T-helper 1 cell (primary cell): ENCODE measurements around the gene SPECC1L.

Source experiments
- DNase-seq, 5 donors: peaks; one replicate each; pipeline ENCODE4 v3.0.0-alpha.2; 2012 to 2020

Gene SPECC1L

DNA sequence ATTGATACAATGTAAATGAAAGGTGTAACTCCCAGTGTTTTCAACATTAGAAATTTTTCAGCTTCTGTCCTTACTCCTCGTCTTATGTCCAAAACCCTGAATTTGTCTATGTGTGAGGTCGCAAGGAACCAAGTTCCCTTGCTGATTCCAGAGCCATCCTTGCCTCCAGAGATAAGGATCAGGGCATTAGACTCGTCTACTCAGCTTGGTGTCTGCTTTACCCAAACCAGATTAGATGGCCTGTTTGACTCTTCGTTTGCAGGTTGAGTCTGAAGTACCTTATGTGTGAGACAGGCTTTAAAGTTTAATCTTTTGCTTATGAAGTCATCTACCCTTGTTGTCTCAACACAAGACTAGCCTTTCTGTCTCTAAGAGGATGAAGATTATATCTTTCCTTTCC lies 55.6 kb downstream of the SPECC1L start:
- no peak for DNase-seq

DNA sequence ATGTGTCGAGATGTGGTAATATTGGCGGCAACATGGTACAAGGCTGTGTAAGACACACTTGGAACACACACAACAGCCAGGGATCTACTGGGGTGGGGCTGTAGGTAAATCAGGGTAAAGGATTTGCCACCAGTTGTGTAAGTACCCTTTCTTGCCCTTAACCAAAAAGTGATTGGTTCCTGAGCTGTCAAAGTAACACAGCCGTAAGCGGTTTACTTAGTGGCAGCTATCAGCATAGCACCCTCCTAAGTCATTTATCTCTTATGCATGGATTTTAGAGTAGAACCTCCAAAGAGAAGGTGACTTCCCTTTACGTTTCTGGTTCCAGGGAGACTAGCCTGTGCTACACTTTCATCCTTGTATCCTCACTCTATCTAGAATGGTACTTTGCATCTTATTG lies 57.2 kb downstream of the SPECC1L start:
- DNase-seq: no peak

DNA sequence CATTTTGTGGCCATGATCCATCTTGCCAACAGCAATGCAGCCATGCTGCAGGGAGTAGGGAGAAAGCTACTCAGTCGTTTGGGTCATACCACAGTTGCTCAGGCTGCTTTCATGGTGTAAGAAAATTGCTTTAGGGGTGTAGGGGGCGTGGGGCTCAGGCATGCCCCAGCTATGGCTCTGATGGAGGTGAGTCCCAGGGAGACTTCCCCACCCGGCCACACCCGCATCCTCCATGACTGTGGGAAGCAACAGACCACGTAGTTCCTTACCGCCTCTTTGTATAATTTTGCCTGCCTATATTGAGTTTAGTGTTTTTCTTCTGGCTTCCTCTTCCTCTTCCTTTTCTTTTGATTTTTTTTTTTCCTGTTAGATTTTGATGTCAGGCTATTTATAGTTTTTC lies 58.8 kb downstream of the SPECC1L start:
- no peak for DNase-seq

DNA sequence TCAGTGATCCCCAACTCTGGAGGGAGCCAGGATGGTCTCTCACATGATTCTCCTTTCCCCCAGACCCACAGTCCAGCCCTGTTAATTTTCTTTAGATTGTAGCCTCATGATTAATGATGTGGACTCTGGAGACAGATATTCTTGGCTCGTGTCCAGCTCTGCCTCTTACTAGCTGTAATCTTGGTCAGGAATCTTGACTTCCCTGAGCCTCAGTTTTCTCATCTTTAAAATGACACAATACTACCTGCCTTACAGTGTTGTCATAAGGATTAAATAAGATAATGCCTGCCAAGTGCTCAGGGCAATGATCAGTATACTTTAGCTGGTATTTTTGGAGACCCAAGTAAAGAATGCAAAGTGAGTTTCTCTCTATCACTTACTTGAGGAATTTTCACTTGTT lies 60.0 kb downstream of the SPECC1L start:
- no peak for DNase-seq

DNA sequence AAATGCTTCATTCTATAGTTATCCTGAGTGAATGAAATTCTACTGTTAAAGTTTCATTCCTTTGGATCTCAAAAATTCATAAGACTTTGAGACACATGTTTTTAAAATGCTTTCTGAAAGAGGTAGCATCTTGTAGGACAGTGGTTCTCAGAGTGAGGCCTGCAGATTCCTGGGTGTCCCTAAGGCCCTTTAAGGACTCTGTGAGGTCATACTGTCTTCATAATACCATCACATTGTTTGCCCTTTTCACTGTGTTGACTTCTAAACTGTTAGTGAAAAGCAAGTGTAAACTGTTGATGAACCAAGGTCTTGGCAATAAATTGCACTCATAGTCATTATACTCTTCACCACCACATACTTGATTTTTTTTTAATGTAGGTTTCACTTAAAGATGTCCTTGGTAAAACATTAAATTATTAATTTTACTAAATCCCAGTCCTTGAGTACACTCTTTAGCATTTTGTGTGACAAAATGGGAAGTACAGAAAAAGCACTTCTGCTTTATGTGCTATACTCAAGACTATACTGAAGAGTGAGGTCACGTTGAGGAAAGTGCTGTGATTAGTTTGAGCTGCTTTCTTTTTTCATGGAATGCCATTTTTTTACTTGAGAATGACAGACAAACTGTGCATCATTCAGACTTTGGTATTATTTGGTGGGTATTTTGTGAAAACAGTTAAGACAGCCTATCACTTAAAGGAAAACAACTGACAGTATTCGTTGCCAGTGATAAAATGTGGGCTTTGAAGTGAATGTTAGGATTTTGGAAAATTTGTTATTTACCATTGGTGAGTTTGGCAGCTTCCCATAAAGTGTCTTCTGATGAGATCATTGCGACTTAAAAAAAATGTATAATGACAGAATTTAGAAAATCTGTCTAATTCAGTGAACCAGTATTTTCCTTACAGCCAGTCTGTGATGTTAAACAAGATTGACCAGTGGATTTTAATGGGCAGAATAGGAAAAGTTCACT lies 61.1 kb downstream of the SPECC1L start:
- no peak for DNase-seq

DNA sequence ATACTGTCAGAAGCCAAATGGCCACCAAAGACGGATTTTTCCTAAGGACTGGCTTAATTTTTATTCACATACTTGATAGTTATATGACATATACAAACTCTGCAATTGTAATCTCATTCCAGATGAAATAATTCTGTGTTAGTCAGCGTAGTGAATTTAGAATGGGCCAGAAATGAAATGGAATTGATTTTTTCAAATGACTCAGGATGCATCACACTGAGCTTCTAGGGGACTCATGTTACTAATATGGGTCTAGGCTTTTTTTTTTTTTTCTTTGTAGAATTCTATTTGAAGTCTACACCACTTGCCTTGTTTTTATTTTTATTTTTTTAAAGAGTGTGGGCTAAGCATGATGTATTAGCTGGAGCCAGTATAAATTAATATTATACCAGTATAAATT lies 62.7 kb downstream of the SPECC1L start:
- no peak for DNase-seq

DNA sequence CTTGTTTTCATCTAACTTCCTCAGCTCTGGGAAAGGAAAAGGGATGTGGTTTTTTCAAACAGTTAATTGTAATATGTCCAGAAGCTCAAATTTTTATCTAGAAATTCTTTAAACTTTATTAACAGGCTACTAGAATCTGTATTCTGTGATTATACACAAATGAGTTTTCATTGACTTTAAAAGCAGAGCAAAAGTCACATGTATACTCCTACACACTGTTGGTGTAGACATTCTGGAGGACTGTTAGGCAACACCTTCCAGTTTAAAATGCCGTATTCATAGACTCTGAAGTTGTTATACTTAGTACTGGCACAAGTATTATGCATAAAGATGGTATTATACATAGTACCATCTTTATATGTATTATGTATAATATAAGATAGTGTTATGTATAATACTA lies 64.9 kb downstream of the SPECC1L start:
- DNase-seq: no peak

DNA sequence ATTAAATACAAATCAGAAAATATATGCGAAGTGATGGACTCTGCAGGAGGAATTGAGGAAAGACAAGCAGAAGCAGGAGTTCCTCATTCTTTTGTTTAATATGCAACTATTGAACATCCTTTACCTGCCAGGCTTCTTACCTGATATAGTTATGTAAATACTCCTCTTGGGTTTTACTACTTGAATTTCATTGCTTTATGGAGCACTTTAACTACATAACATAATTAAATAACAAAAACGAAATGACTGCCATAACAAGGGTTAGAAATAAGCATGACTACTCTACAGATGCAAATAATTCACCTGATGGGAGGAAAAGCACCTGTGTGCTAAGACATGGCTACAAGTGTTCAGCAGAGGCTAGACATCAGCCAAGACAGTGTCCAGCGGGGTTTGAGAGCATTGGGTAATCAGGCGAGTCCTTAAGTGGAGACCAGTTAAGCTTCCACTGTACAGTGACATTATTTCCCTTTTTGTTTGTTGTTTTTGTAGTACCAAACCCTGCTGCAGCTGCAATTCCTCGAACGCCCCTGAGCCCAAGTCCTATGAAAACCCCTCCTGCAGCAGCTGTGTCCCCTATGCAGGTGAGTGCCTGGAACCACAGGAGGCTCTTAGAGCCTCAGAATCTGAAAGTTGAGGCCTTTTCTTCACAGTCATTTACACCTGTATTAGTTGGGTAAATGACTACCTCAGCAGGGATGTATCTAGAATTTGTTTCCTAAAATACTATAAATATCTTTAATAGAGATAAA lies 67.4 kb downstream of the SPECC1L start:
- DNase-seq: no peak

DNA sequence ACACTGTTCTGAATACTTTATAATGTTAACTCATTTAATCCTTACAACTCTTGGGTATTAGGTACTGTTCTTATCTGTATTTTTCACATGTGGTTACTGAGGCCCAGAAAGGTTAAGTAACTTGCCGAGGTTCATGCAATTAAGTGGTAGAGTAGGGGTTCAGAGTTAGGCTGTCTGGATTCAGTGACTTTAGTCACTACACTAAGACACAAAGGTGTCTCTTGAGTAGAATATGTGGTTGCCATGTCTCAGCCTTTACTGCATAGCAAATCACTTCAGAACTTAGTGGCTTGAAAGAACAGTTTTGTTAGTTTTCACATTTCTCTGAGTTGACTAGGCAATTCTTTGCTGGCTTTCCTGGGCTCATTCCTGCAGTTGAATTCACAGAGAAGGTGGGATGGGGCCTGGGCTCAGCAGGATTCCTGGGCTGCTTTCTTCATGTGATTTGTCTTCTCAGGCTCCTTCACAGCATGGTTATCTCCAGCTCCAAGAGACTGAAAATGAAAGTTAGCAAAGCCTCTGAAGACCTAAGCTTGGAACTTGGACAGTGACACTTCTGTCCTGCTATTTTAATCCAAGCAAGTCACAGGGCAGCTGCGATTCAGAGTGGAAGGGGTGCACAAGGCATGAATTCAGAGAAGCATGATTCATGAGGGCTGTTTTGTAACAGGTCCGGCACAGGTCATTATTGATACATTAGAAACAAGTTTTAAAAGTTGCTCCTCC lies 68.3 kb downstream of the SPECC1L start:
- no peak for DNase-seq

DNA sequence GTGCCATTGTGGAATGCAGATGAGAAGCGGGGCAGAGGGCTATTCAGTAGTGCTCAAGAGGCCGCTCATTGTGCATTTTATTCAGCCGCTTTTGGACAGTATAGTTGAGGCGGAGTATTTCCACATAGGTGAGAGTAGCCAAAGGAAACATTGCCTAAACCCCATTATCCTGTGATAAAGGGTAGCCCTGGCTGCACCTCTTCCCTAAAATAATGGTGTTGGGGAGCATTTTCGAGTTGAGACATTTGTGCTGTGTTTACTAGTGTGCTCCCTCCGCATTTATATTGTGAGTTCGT lies 68.8 kb downstream of the SPECC1L start:
- DNase-seq: no peak

DNA sequence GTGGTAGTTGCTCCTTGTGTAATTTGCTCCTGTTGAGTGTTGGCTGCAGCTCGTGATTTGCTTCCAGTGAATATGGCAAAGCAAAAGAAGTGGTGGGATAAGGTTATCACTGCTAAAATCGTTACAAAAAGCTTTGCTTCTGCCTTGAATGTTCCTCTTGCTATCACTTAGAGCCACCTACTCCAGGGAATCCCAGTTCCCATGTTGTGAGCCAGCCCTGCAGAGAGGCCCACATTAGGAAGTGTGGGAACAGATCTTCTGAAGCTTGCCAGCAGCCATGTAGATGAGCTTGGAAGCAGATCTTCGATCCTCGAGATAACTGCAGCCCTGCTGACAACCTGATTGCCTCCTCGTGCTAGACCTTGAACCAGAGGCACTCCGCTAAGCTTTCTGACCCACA lies 71.0 kb downstream of the SPECC1L start:
- DNase-seq: no peak

DNA sequence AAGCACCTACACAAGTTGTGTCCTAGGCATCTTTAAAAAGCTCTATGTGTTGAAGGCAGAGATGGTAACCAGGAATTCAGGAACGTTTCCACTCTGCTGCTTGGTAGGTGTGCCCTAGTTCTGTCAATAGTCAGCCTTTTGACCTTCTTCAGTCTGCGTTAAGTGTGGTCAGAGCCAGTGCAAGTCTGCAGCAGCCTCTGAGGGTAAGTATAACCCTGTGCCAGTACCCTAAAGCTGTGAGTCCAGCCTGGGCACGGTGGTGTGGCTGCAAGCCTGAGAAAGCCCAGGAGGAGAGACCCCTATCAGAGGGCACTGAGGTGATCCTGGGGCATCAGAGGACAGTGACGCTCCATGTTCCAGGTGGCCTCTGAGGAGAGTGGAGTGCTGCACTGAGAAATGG lies 80.0 kb downstream of the SPECC1L start:
- no peak for DNase-seq

DNA sequence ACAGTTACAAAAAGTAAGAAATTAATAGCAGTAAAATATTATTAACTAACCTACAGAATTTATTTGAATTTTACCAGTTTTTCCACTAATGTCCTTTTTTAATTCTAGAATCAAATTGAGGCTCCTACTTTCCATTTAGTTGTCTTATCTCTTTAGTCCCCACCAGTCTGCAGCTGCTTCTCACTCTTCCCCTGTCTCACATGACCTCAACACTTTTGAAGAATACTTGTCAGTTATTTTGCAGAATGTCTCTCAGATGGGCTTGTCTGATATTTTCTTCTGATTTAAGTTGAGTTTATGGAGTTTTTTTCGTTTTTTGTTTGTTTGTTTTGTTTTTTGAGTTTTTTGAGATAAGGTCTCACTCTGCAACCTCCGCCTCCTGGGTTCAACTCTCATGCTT lies 82.5 kb downstream of the SPECC1L start:
- DNase-seq: no peak

DNA sequence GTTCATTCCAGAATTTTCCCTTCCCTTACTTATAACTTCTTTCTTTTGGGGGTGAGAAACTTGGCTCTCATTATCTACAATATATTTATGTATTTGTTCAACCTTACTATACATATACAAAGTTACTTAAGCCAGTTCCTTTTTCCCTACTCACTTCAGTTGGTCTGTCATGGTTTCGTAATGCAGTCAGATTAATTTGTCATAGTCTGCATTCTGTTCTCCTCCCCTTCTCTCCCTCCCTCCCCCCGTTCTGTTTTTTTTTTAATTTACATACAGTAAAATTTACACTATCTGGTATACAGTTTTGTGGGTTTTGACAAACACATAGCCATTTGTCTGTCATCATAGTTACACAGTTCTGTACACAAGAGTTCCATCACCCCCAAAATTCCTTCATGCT lies 84.9 kb downstream of the SPECC1L start:
- no peak for DNase-seq

DNA sequence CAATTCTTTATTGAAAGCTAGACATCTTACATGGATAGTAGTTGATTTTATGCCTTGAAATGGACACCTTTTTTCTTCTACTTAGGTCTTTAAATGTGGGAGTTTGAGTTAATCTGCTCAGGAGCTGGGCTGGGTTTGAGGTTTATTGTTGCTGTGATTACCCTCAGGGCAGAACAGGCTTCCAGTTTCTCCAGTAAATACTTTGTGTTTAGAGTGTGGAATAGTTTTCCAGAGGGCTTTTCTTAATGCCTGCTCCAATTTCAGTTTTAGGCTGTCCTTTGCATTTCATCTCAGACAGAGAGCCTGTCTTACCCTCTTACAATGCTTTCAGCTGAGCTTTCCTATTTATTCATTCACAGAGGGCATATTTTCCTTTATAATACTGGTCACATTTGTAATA lies 86.9 kb downstream of the SPECC1L start:
- no peak for DNase-seq

DNA sequence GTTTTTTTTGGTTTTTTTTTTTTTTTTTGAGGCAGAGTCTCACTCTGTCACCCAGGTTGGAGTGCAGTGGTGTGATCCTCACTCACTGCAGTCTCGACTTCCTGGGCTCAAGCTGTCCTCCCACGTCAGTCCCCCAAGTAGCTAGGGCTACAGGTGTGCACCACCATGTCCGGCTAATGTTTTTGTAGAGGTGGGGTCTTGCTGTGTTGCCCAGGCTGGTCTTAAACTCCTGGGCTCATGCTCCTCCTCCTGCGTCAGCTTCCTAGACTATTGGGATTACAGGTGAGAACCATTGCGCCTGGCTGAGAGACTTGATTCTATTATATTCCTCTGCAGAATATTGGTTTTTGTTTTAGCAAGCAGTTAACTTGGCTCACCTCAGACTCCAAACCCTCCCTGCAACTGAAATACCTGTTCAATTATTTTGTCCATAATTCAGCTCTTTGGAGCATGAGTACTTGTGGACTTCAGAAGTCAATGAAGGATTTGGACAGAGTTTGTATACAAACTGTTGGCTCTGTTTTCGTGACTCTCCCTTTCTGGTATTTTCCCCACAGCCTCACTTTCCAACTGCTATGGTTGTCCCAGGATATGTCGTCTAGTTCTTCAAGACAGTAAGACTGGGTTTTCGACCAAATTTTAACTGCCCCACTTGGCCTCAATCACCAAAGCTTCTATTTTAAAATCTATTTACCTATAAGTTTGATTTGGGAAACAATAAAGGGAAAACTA lies 87.6 kb downstream of the SPECC1L start:
- no peak for DNase-seq

DNA sequence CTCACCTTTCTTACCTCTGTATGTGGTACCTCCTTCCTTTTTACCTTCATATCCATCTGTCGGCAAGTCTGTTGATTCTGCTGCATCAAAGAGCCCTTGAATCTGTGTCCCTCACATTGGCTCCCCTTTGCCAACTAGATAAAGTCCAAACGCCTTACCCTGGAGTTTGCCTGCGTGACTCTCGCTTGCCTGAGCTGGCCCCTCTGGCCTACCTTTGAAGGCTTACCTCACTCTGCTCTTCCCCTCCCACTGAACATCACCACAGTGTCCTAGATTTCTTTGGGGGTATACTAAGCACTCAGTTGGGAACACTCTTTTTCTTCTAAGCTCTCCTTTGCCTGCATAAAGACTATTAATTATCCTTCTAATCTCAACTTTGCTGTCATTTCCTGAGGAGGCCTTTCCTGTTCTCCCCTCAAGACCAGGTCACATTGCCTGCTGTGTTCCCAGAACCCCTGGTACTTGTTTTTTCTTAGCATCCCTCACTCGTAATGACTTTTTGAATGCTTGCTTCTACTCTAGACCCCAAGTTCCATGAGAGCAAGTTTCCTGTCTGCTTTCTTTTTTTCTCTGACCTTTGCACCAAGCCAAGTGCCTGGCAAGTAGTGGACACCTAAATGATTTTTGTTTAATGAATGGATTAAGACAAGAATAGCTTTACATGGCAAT lies 89.0 kb downstream of the SPECC1L start:
- DNase-seq: no peak

DNA sequence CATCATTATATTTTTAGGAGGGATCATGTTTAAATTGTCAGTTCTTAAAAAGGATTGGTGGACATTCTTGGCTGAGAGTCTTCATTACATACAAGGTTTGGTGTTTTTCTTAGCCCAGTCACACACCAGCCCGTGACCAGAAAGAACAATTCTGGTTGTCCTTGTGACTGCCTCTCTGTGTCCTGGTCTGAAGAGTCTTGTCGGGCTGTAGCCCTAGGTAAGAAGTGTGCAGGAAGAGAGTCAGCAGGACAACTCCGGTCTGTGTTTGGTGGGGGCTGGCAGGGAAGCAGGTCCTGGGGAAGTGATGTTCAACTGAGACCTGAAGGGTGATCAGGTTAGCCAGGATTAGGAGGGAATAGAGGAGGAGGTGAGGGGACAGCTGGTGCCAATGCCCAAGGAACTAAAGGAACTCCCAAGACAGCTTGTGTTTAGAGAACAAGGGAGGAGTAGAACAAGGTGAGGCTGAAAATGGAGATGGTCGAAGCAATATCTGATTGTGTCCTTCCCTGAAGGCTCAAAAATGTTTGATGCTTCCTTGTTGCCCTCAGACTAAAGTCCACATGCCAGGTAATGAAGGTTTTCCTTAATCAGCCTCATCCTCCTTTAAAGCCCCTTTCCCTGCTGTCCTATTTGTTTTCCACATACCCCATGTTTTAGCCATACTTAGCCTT lies 91.5 kb downstream of the SPECC1L start:
- DNase-seq: no peak

DNA sequence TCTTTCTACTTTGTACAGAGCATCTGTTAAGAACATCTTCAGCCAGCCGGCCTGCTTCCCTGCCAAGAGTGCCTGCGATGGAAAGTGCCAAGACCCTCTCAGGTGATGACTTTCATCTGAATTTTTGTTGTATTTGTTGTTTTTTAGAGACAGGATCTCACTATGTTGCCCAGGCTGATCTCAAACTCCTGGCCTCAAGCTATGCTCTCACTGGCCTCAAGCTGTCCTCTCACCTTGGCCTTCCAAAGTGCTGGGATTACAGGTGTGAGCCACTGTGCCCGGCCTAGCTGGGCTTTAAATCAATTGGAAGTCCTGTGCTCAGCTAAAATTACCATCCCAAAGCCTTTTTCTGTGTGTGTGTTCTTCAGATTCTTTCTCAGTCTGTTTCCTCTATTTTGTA lies 92.6 kb downstream of the SPECC1L start:
- no peak for DNase-seq

DNA sequence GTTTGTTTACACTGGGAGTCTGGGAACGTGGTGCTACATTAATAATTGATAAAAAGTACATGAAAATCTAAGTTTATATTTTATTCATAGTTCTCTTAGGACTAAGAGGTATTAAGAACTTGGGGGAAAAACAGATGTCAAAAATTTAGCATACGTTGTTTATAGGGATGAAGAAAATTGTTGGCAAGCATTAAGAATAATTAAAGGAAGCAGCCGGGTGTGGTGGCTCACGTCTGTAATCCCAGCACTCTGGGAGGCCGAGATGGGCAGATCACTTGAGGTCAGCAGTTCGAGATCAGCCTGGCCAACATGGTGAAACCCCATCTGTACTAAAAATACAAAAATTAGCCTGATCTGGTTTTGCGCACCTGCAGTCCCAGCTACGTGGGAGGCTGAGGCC lies 96.1 kb downstream of the SPECC1L start:
- no peak for DNase-seq

DNA sequence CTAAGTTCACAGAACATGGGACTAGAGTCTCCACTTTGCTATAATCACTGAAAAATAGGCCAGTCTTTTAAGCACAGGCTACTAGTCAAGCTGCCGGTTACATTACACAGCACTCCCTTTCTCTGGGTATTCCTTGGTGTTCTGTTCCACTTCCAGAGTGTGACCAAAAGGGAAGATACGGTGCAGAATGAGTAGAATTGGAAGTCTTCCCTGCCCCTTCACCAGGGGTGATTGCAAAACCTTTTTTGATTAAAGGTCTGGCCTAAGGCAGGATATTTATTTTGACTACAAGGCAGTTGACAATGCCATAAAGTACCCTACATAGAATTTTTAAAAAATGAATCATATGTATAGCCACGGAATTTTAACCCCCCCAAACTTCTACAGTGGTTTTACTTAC lies 97.2 kb downstream of the SPECC1L start:
- no peak for DNase-seq

DNA sequence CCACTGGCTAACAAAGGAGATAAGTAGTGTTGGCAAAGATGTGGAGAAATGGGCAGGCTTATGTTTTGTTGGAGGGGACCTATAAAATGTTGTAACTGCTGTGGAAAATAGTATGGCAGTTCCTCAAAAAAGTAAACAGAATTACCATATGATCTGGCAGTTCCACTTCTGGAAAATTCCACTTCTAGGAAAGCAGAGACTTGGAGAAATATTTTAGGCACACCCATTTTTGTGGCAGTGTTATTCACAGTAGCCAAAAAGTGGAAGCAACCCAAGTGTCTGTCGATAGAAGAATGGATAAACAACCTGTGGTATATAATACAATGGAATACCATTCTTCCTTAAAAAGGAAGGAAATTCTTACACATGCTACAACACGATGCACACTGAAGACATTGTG lies 99.8 kb downstream of the SPECC1L start:
- no peak for DNase-seq
